Embryonic facial prominence (tissue), 1 donor: ENCODE data around the gene TPM4.
"Not testable (repeated sequence)": the region's sequence is repeated elsewhere in the genome, so short reads cannot be mapped to it uniquely, and the experiment has no call there.

Source experiments
- DNase-seq: peaks from one replicate; pipeline ENCODE4 v3.0.0-alpha.2; 2016; ENCODE audit errors: extremely low spot score

Gene TPM4

GRCh38 chr19:16071072-16071691 lies 5.1 kb upstream of the TPM4 start:
- no peak for DNase-seq

- no peak for DNase-seq
Measured at GRCh38 chr19:16073481-16073880, 2.8 kb upstream of the TPM4 start.

GRCh38 chr19:16073988-16074387 lies 2.3 kb upstream of the TPM4 start:
- no peak for DNase-seq

- DNase-seq: no peak
Measured at GRCh38 chr19:16074488-16075365, 1.6 kb upstream of the TPM4 start.

GRCh38 chr19:16075430-16076153 lies 703 bp upstream of the TPM4 start:
- DNase-seq: no peak

GRCh38 chr19:16076958-16077611 lies 790 bp downstream of the TPM4 start:
- DNase-seq: peak; percentile 48

- DNase-seq: no peak
Measured at GRCh38 chr19:16077984-16078758, 1.9 kb downstream of the TPM4 start.

GRCh38 chr19:16078759-16079707 lies 2.7 kb downstream of the TPM4 start:
- peak; percentile 95 for DNase-seq

- DNase-seq: no peak
Measured at GRCh38 chr19:16084067-16084685, 7.9 kb downstream of the TPM4 start.

- DNase-seq: no peak
Measured at GRCh38 chr19:16085115-16085514, 8.8 kb downstream of the TPM4 start.

GRCh38 chr19:16087404-16087803 lies 11.1 kb downstream of the TPM4 start:
- DNase-seq: not testable (repeated sequence)

GRCh38 chr19:16087940-16088339 lies 11.6 kb downstream of the TPM4 start:
- DNase-seq: no peak

GRCh38 chr19:16088351-16089009 lies 12.2 kb downstream of the TPM4 start:
- no peak for DNase-seq

- DNase-seq: no peak
Measured at GRCh38 chr19:16089010-16089846, 12.9 kb downstream of the TPM4 start.

- DNase-seq: no peak
Measured at GRCh38 chr19:16091546-16092475, 15.5 kb downstream of the TPM4 start.

- no peak for DNase-seq
Measured at GRCh38 chr19:16094360-16095070, 18.2 kb downstream of the TPM4 start.
